GM12878 (cell line): Measurements from ENCODE around the gene TNFSF8. TPM values are rescaled to one million over a fixed set of nuclear protein-coding genes. Genes with fewer than 3 reads are reported as not detected.

Experiments
- ATAC-seq: fragments of 200-7000 bp; cut with Tn5 transposase; 3 replicates; pipeline ENCODE4 v1.9.1; 2020; ENCODE audit warnings: mild to moderate bottlenecking, moderate library complexity
- BruUV-seq: library from RNA; stranded (reverse); fragments of 400-500 nt; replicated peaks from 2 replicates; lab custom pipeline; 2021; lab: Mats Ljungman, UMichigan
- CTCF ChIA-PET: fragments of 300-600 bp; sonication (Branson Sonifier 250); formaldehyde crosslinking; extraction: SDS; loops from one replicate; lab custom pipeline; 2021; ENCODE audit warnings: inconsistent platforms; lab: Yijun Ruan, JAX
- POLR2A ChIA-PET: fragments of 350-600 bp; formaldehyde crosslinking; extraction: SDS; loops from one replicate; lab custom pipeline; 2021; ENCODE audit warnings: inconsistent platforms; lab: Charles Lee
- RAD21 ChIA-PET: fragments of 300-600 bp; sonication (Branson Sonifier 250); formaldehyde crosslinking; loops from one replicate; lab custom pipeline; 2023; ENCODE audit warnings: antibody characterized with exemption; ENCODE audit not compliant: unreplicated experiment; lab: Charles Lee
- SMC1A ChIA-PET: fragments of 300-600 bp; sonication (Branson Sonifier 250); formaldehyde crosslinking; loops from one replicate; lab custom pipeline; 2023; ENCODE audit not compliant: unreplicated experiment, uncharacterized antibody; lab: Charles Lee
- DNase-seq: peaks from one replicate; pipeline ENCODE4 v3.0.0-alpha.2; 2011; ENCODE audit warnings: low read depth, low spot score
- FAIRE-seq: peaks from 3 replicates; lab custom pipeline; 2011; peaks lifted over from hg19 to GRCh38; lab: Jason Lieb, UNC
- H2AFZ ChIP-seq: 2 replicates; pipeline ENCODE4 v1.6.0; 2011; ENCODE audit warnings: low read depth, low read length, control low read depth; ENCODE audit not compliant: control insufficient read depth
- H3K27ac ChIP-seq: 2 replicates; pipeline ENCODE4 v1.5.1; 2011; ENCODE audit warnings: control low read depth; ENCODE audit not compliant: control insufficient read depth, insufficient read depth
- H3K27me3 ChIP-seq, 2 experiments: replicated peaks in 1 of 2; 2 replicates each; pipeline versions ENCODE4 v1.6.0 to v1.6.1; 2011; ENCODE audit warnings: low read length in 1 of 2; ENCODE audit not compliant: control insufficient read depth in 2 of 2, insufficient read depth in 2 of 2
- H3K36me3 ChIP-seq, 2 experiments: 2 replicates each; pipeline ENCODE4 v1.5.1; 2011; ENCODE audit warnings: low read length in 1 of 2; ENCODE audit not compliant: control insufficient read depth in 2 of 2, insufficient read depth in 2 of 2
- H3K4me1 ChIP-seq: 2 replicates; pipeline ENCODE4 v1.6.1; 2011; ENCODE audit warnings: mild to moderate bottlenecking, low read length, moderate library complexity, mixed read lengths; ENCODE audit not compliant: control insufficient read depth, insufficient read depth
- H3K4me2 ChIP-seq: 2 replicates; pipeline ENCODE4 v1.6.0; 2011; ENCODE audit warnings: control low read depth; ENCODE audit not compliant: control insufficient read depth, insufficient read depth
- H3K4me3 ChIP-seq: fragments of 200-600 bp; sonication (generic); 2 replicates; pipeline ENCODE4 v1.5.1; 2016
- H3K79me2 ChIP-seq: 2 replicates; pipeline ENCODE4 v1.6.0; 2011; ENCODE audit warnings: low read length; ENCODE audit not compliant: control insufficient read depth, insufficient read depth
- H3K9ac ChIP-seq: 2 replicates; pipeline ENCODE4 v1.8.0; 2011; ENCODE audit warnings: low read length, control low read depth, mixed read lengths; ENCODE audit not compliant: control insufficient read depth, insufficient read depth
- H3K9me3 ChIP-seq: replicated peaks from 3 replicates; pipeline ENCODE4 v1.5.1; 2011; ENCODE audit warnings: mild to moderate bottlenecking, low read length; ENCODE audit not compliant: control insufficient read depth, insufficient read depth
- H4K20me1 ChIP-seq: 2 replicates; pipeline ENCODE4 v1.6.0; 2011; ENCODE audit not compliant: control insufficient read depth, insufficient read depth
- CBX3 ChIP-seq: fragments of 200-600 bp; sonication (generic); IDR thresholded peaks from 2 replicates; pipeline ENCODE4 v1.6.1; 2016; ENCODE audit warnings: low read depth, borderline replicate concordance
- EZH2 ChIP-seq: IDR thresholded peaks from 2 replicates; pipeline ENCODE4 v1.6.1; 2012; ENCODE audit warnings: low read depth, mild to moderate bottlenecking, control low read depth, inconsistent platforms, low read length, borderline replicate concordance; ENCODE audit not compliant: control insufficient read depth
- HDAC6 ChIP-seq: fragments of 200-600 bp; sonication (generic); IDR thresholded peaks from one replicate; pipeline ENCODE4 v1.8.0; 2017; ENCODE audit warnings: antibody characterized with exemption; ENCODE audit not compliant: unreplicated experiment
- RCOR1 ChIP-seq: conservative IDR thresholded peaks from 2 replicates; pipeline ENCODE4 v1.6.1; 2012; ENCODE audit warnings: low read depth, low read length, improper control_type of control experiment
- WRNIP1 ChIP-seq: IDR thresholded peaks from 2 replicates; pipeline ENCODE4 v1.6.1; 2011; ENCODE audit warnings: low read depth, low read length, improper control_type of control experiment, borderline replicate concordance
- ZBTB4 ChIP-seq: fragments of 450-650 bp; formaldehyde crosslinking; IDR thresholded peaks from 2 replicates; pipeline ENCODE4 v1.4.0; 2022; ENCODE audit warnings: mild to moderate bottlenecking, moderate library complexity
- ZNF274 ChIP-seq: IDR thresholded peaks from one replicate; pipeline ENCODE4 v1.8.0; 2011; ENCODE audit not compliant: insufficient read length, insufficient read depth
- WGBS: methylation state at CpG from one replicate; pipeline ENCODE4 v1.1.6; 2016; ENCODE audit warnings: low lambda C conversion rate; ENCODE audit not compliant: insufficient replicate concordance, insufficient coverage; ENCODE audit errors: missing lambda C conversion rate; 5-methylcytosine and 5-hydroxymethylcytosine counted together
- in situ Hi-C: fragments of 300-500 bp; cut with MboI; formaldehyde crosslinking; loops from 9 replicates; pipeline ENCODE4 v1.14.3; 2018; ENCODE audit warnings: mixed read lengths
- intact Hi-C: fragments of 100-400 bp; cut with micrococcal nuclease; formaldehyde crosslinking; loops from one replicate; pipeline ENCODE4 v1.14.2; 2022; ENCODE audit not compliant: unreplicated experiment
- polyA plus RNA-seq, 11 experiments: library from polyadenylated mRNA; depleted of rRNA in 4 of 11; unstranded in 6 of 11; stranded (reverse) in 5 of 11; fragments of >200 nt; fragmentation: Nextera tagmentation in 4 of 11; fragmentation: Illumina TruSeq in 1 of 11; extraction: Ambion mirVana in 4 of 11; extraction: Trizol in 1 of 11; gene quantifications; 1 replicate in 1 of 11; 2 replicates in 10 of 11; pipeline versions ENCODE4 v1.2.1 to v1.2.3, GENCODE V29; 2011 to 2016; ENCODE audit warnings: inconsistent platforms in 2 of 11, missing spikeins in 2 of 11, low read depth in 1 of 11
- total RNA-seq, 4 experiments: library from RNA; depleted of rRNA in 3 of 4; stranded (reverse); fragments of >200 nt in 3 of 4; fragmentation: Illumina TruSeq in 1 of 4; extraction: Trizol in 1 of 4; gene quantifications; 2 replicates each; pipeline versions ENCODE4 v1.2.1 to v1.2.3, GENCODE V29; 2013 to 2021

TNFSF8 gene
- total and polyA plus RNA-seq, 10 of the 15 experiments (the other 5 are each of a cell fraction or from before 2014, with no cell fraction given), result 0.10 to 0.29 (median 0.15) TPM; not detected in 7

- Histone ChIP-seq H3K27me3 (no peaks in the 10 kb centered on the region; a peak in 1 of 4 replicates), H3K9ac (no peak overlapping the region), H2AFZ (no peak overlapping the region), H3K27ac (no peak overlapping the region), H3K36me3 (no peaks in the 10 kb centered on the region), H4K20me1 (no peaks in the 10 kb centered on the region), H3K79me2 (no peaks in the 10 kb centered on the region), H3K9me3 (no peaks in the 10 kb centered on the region), H3K4me1 (no peaks in the 10 kb centered on the region), H3K4me3 (no peak overlapping the region), H3K4me2 (no peak overlapping the region)
- WGBS, result 57% methylated on average over 5 of the region's 5 CpGs
- ChIA-PET RAD21 (no interaction called here), CTCF (no interaction called here), POLR2A (no interaction called here), SMC1A (no interaction called here)
- in situ Hi-C loops, result no loop called here
- no peak for DNase-seq
- FAIRE-seq, result no peak
- TF ChIP-seq RCOR1 (no peak), ZBTB4 (CRISPR knock-in tag) (no peak), CBX3 (no peak), EZH2 (no peak), ZNF274 (no peak), WRNIP1 (no peak), HDAC6 (no peak)
- BruUV-seq, result no TSS peak
- intact Hi-C loops, result no loop called here
- ATAC-seq, result no peak
These were observed 61.0 kb downstream of the TNFSF8 start for GRCh38 chr9:114869378-114869777.
